Cardiac muscle cell (in vitro differentiated cells and primary cell): ENCODE data around the gene ADAMTS6. TPM values are rescaled to one million over a fixed set of nuclear protein-coding genes. Genes with fewer than 3 reads are reported as not detected.

Experiments
- DNase-seq, 2 donors: peaks; one replicate each; pipeline versions ENCODE4 v3.0.0 to v3.0.0-alpha.2; 2010 to 2017; ENCODE audit warnings: low read depth in 1 of 2, low spot score in 1 of 2
- H3K27ac ChIP-seq: fragments of 200-600 bp; sonication (generic); 2 replicates; pipeline ENCODE4 v1.5.1; 2016
- H3K27me3 ChIP-seq: fragments of 200-600 bp; sonication (generic); 2 replicates; pipeline ENCODE4 v1.6.0; 2016; ENCODE audit warnings: control low read depth
- H3K36me3 ChIP-seq: fragments of 200-600 bp; sonication (generic); 2 replicates; pipeline ENCODE4 v1.5.1; 2016; ENCODE audit warnings: control low read depth
- H3K4me1 ChIP-seq: fragments of 200-600 bp; sonication (generic); 2 replicates; pipeline ENCODE4 v1.8.1; 2017; ENCODE audit warnings: low read depth, mild to moderate bottlenecking, mixed run types
- H3K4me3 ChIP-seq: fragments of 200-600 bp; sonication (generic); 2 replicates; pipeline ENCODE4 v1.5.1; 2016; ENCODE audit warnings: mild to moderate bottlenecking
- H3K9me3 ChIP-seq: fragments of 200-600 bp; sonication (generic); 2 replicates; pipeline ENCODE4 v1.5.1; 2017; ENCODE audit warnings: low read depth, mild to moderate bottlenecking, control low read depth
- polyA plus RNA-seq: library from polyadenylated mRNA; unstranded; fragments of >200 nt; fragmentation: Nextera tagmentation; extraction: Ambion mirVana; gene quantifications from 2 replicates; pipeline ENCODE4 v1.2.1, GENCODE V29; 2016
- total RNA-seq: library from RNA; depleted of rRNA; stranded (reverse); fragments of >200 nt; gene quantifications from 2 replicates; pipeline ENCODE4 v1.2.3, GENCODE V29; 2016
- TF ChIP-seq, protein P1 (sequence below): IDR thresholded peaks from 2 replicates; pipeline ENCODE4 v1.5.1; 2012; ENCODE audit warnings: low read depth, mild to moderate bottlenecking, low read length

Gene ADAMTS6
- total and polyA plus RNA-seq, 2 experiments from 2014 or later, result 3.3 to 21.2 TPM

- Histone ChIP-seq H3K4me1 (peaks cover 12% of the 10 kb centered on the region), H3K4me3 (no peak overlapping the region), H3K9me3 (no peaks in the 10 kb centered on the region), H3K36me3 (no peaks in the 10 kb centered on the region), H3K27me3 (no peaks in the 10 kb centered on the region), H3K27ac (no peak overlapping the region)
- DNase-seq, result no peak
- TF ChIP-seq, protein P1, sequence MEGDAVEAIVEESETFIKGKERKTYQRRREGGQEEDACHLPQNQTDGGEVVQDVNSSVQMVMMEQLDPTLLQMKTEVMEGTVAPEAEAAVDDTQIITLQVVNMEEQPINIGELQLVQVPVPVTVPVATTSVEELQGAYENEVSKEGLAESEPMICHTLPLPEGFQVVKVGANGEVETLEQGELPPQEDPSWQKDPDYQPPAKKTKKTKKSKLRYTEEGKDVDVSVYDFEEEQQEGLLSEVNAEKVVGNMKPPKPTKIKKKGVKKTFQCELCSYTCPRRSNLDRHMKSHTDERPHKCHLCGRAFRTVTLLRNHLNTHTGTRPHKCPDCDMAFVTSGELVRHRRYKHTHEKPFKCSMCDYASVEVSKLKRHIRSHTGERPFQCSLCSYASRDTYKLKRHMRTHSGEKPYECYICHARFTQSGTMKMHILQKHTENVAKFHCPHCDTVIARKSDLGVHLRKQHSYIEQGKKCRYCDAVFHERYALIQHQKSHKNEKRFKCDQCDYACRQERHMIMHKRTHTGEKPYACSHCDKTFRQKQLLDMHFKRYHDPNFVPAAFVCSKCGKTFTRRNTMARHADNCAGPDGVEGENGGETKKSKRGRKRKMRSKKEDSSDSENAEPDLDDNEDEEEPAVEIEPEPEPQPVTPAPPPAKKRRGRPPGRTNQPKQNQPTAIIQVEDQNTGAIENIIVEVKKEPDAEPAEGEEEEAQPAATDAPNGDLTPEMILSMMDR, result no peak
Observed at GRCh38 chr5:65478336-65478735, 3.4 kb downstream of the ADAMTS6 start.

- Histone ChIP-seq H3K4me1 (peaks cover 8% of the 10 kb centered on the region), H3K9me3 (no peaks in the 10 kb centered on the region), H3K27ac (no peak overlapping the region), H3K4me3 (no peak overlapping the region), H3K27me3 (no peaks in the 10 kb centered on the region), H3K36me3 (no peaks in the 10 kb centered on the region)
- DNase-seq, result no peak
- TF ChIP-seq, protein P1, result no peak
Observed at GRCh38 chr5:65475895-65476294, 5.8 kb downstream of the ADAMTS6 start.

DNA sequence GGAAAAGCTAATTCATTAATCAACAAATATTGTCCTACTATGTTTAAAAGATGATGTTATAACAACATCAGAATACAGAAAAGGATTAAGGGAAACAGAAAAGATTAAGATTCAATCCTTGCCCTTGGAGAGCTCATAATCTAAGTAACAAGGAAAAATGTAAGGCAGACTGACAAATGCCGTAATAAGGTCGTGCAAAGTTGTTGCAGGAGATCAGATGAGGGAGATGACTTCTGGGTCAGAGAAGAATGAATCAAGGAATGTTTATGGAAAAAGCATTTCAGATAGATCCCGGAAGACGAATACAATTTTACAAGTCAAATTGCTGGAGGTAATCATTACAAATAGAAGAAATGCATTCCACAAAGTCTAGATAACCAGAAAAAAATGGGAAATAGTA lies 6.4 kb downstream of the ADAMTS6 start:
- DNase-seq, result no peak
- Histone ChIP-seq H3K9me3 (no peaks in the 10 kb centered on the region), H3K27ac (no peak overlapping the region), H3K27me3 (no peaks in the 10 kb centered on the region), H3K4me1 (peaks cover 8% of the 10 kb centered on the region), H3K36me3 (no peaks in the 10 kb centered on the region), H3K4me3 (no peak overlapping the region)
- TF ChIP-seq, protein P1, result no peak

DNA sequence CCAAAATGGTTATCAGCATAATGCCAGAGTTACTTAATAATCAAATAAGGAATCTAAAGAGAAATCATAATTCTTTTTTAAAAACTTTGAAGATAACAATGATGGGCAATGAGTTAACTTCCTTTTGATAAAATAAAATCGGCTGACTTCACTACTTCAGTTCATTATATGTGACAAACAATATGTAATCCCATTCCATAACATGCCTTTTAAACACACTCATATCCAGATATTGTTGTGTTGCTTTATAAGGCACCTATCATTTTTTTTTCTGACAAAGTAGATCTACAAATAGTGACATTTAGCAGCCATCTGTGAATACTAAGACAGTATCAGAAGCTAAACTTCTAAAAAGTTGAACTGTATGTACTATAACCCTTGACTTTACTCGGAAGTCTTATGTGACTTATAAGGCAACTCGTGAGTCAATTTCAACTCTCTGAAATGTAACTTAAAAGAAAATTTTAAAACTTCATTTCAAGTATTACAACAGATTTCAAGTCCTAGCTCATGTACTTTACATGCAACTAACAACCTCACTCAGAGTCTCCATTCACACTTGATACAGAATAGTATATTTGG lies 7.5 kb downstream of the ADAMTS6 start:
- TF ChIP-seq, protein P1, result no peak
- Histone ChIP-seq H3K4me1 (no peaks in the 10 kb centered on the region), H3K36me3 (no peaks in the 10 kb centered on the region), H3K27ac (no peak overlapping the region), H3K27me3 (no peaks in the 10 kb centered on the region), H3K9me3 (no peaks in the 10 kb centered on the region), H3K4me3 (no peak overlapping the region)
- no peak for DNase-seq

DNA sequence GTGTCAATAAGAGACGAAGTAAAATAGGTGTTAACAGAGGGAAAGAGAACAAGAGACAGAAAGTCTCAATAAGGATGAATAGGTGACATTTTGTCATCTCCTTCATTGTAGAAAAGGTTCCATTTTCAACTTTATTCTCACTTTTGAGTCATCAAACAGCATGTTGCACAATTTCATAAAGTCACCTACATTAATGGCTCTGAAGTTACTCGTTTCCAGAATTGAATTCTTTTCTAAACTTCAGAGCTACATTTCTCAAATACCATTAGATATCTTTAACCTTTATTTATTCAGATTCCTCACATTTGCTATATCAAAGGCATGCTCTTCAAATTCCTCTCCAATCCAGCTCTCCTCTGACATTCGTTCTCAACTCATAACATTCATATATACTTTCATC lies 13.1 kb downstream of the ADAMTS6 start:
- H3K4me1 ChIP-seq, result no peaks in the 10 kb centered on the region
- H3K27me3 ChIP-seq, result no peaks in the 10 kb centered on the region
- H3K4me3 ChIP-seq, result no peak overlapping the region
- H3K36me3 ChIP-seq, result no peaks in the 10 kb centered on the region
- no peak for DNase-seq
- TF ChIP-seq, protein P1, result no peak
- no peaks in the 10 kb centered on the region for H3K9me3 ChIP-seq
- no peak overlapping the region for H3K27ac ChIP-seq
